Measurements from ENCODE around the gene ARSG. TPM values are rescaled to one million over a fixed set of nuclear protein-coding genes. Genes with fewer than 3 reads are reported as not detected.

The ARSG gene
- total and polyA plus RNA-seq, 2 of the 13 experiments (the other 11 are each of a cell fraction or from before 2014, with no cell fraction given) = 3.7 to 15.2 TPM

DNA sequence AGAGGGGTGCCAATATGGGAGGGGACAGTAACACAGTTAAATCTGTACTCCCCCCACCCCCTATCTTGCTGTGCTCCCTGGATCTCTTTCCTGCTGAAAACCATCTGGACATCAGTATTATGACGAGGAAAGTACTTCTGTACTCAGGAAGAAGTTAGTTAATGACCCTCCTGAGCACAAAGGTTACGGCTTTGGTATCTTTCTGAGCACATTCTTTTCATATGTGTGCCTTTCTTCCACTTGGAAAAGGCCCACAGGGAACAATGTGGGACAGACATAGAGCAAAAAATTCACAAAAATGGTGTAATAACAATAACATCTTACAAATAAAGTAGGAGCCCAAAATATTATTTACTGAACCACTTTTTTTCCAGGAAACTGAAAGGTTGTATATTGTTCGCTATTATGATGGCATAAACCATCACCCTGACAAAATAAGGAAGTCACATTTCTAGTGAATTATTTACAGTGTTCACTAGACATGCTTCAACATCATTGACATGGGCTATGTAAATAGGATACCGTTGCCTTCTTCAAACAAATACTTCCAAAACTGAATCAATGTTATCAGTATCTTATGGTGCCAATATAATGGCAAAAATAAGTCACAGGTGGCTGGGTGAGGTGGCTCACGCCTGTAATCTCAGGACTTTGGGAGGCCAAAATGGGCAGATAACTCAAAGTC is 160.5 kb downstream of the ARSG start (continued):
- TF ChIP-seq ZNF550 (CRISPR knock-in tag; IDR thresholded peaks at IDR 0.05; ENCODE audit: borderline replicate concordance) (no peak), ZNF883 (CRISPR knock-in tag; IDR thresholded peaks at IDR 0.05; ENCODE audit: not compliant biosample characterization) (no peak), GABPA (IDR thresholded peaks at IDR 0.05; ENCODE audit: low read depth, low read length) (no peak), GABPA (CRISPR knock-in tag; IDR thresholded peaks at IDR 0.05; ENCODE audit: low read depth) (no peak), ZNF230 (CRISPR knock-in tag; IDR thresholded peaks at IDR 0.05) (no peak), KDM4B (CRISPR knock-in tag; IDR thresholded peaks at IDR 0.05) (no peak), POLR2AphosphoS5 (IDR thresholded peaks at IDR 0.05; ENCODE audit: low read depth, low read length) (no peak), SKIL (CRISPR knock-in tag; IDR thresholded peaks at IDR 0.05; ENCODE audit: borderline replicate concordance) (no peak), FOXA1 (IDR thresholded peaks at IDR 0.05) (no peak), FOXA1 (CRISPR knock-in tag; IDR thresholded peaks at IDR 0.05) (peak; percentile 69), EED (CRISPR knock-in tag; IDR thresholded peaks at IDR 0.05) (no peak), SETDB1 (CRISPR knock-in tag; IDR thresholded peaks at IDR 0.05; ENCODE audit: borderline replicate concordance) (no peak), ZKSCAN8 (CRISPR knock-in tag; IDR thresholded peaks at IDR 0.05; ENCODE audit: borderline replicate concordance) (no peak), SIX4 (CRISPR knock-in tag; IDR thresholded peaks at IDR 0.05) (no peak), POLR2AphosphoS2 (IDR thresholded peaks at IDR 0.05; ENCODE audit: low read depth, low read length) (no peak), ESRRA (CRISPR knock-in tag; IDR thresholded peaks at IDR 0.05; ENCODE audit: low read depth) (no peak), HNF4A (CRISPR knock-in tag; IDR thresholded peaks at IDR 0.05) (peak; percentile 49), ZNF224 (CRISPR knock-in tag; IDR thresholded peaks at IDR 0.05) (no peak), ZKSCAN1 (IDR thresholded peaks at IDR 0.05; ENCODE audit: low read length) (no peak), ELF4 (CRISPR knock-in tag; IDR thresholded peaks at IDR 0.05; ENCODE audit: borderline replicate concordance) (0 out of 2 replicates have a peak, but pooled peaks have one; percentile 16), MAFG (CRISPR knock-in tag; IDR thresholded peaks at IDR 0.05) (no peak), FOXJ3 (CRISPR knock-in tag; IDR thresholded peaks at IDR 0.05; ENCODE audit: borderline replicate concordance) (0 out of 2 replicates have a peak, but pooled peaks have one; percentile 39), MYNN (CRISPR knock-in tag; IDR thresholded peaks at IDR 0.05; ENCODE audit: low read depth) (no peak), SOX6 (IDR thresholded peaks at IDR 0.05) (no peak), SOX6 (CRISPR knock-in tag; IDR thresholded peaks at IDR 0.05) (peak; percentile 51), ZSCAN9 (CRISPR knock-in tag; IDR thresholded peaks at IDR 0.05; ENCODE audit: borderline replicate concordance) (no peak), TRAFD1 (CRISPR knock-in tag; IDR thresholded peaks at IDR 0.05; ENCODE audit: borderline replicate concordance) (no peak), ZNF546 (CRISPR knock-in tag; conservative IDR thresholded peaks at IDR 0.05) (no peak), ZFP41 (CRISPR knock-in tag; IDR thresholded peaks at IDR 0.05; ENCODE audit: borderline replicate concordance) (no peak), ZNF225 (CRISPR knock-in tag; IDR thresholded peaks at IDR 0.05) (no peak), HMG20A (CRISPR knock-in tag; IDR thresholded peaks at IDR 0.05; ENCODE audit: borderline replicate concordance) (0 out of 2 replicates have a peak, but pooled peaks have one; percentile 12), ELF3 (CRISPR knock-in tag; IDR thresholded peaks at IDR 0.05) (peak; percentile 49; the same call in 1 of the 2 replicates)
